Tibial artery (tissue), 4 donors: ENCODE measurements around the gene DGKB.

Source experiments
- DNase-seq, 2 donors: peaks; one replicate each; pipeline ENCODE4 v3.0.0-alpha.2; 2019
- H3K27ac ChIP-seq, 2 donors: fragments of 200-600 bp; sonication (generic) in 1 of 2; 1 replicate in 1 of 2; 2 replicates in 1 of 2; pipeline ENCODE4 v1.5.1; 2018 to 2019; ENCODE audit warnings: mild to moderate bottlenecking in 1 of 2
- H3K27me3 ChIP-seq, 2 donors: fragments of 200-600 bp; sonication (generic) in 1 of 2; one replicate each; pipeline versions ENCODE4 v1.5.1 to v1.6.0; 2016 to 2019
- H3K36me3 ChIP-seq, 3 donors: fragments of 200-600 bp; sonication (generic) in 2 of 3; one replicate each; pipeline ENCODE4 v1.5.1; 2016 to 2019; ENCODE audit warnings: mild to moderate bottlenecking in 2 of 3
- H3K4me1 ChIP-seq, 4 donors: fragments of 200-600 bp; sonication (generic) in 2 of 4; 1 replicate in 3 of 4; 2 replicates in 1 of 4; pipeline ENCODE4 v1.5.1; 2016 to 2019
- H3K4me3 ChIP-seq, 2 donors: fragments of 200-600 bp; sonication (generic) in 1 of 2; 1 replicate in 1 of 2; 2 replicates in 1 of 2; pipeline ENCODE4 v1.5.1; 2018 to 2019; ENCODE audit warnings: mild to moderate bottlenecking in 2 of 2
- H3K9me3 ChIP-seq, 3 donors: fragments of 200-600 bp; sonication (generic) in 1 of 3; one replicate each; pipeline ENCODE4 v1.5.1; 2016 to 2019
- intact Hi-C: fragments of 100-400 bp; cut with DNase I; formaldehyde crosslinking; loops from one replicate; pipeline ENCODE4 v1.15.0; 2023; ENCODE audit warnings: low total_unique reads
- TF ChIP-seq, protein P1 (sequence below), 2 experiments: fragments of 200-600 bp in 1 of 2; fragments of 450-650 bp in 1 of 2; IDR thresholded peaks; one replicate each; pipeline ENCODE4 v1.5.1; 2017 to 2019; ENCODE audit warnings: antibody characterized with exemption in 2 of 2, mild to moderate bottlenecking in 1 of 2, moderate library complexity in 1 of 2

The DGKB gene

DNA sequence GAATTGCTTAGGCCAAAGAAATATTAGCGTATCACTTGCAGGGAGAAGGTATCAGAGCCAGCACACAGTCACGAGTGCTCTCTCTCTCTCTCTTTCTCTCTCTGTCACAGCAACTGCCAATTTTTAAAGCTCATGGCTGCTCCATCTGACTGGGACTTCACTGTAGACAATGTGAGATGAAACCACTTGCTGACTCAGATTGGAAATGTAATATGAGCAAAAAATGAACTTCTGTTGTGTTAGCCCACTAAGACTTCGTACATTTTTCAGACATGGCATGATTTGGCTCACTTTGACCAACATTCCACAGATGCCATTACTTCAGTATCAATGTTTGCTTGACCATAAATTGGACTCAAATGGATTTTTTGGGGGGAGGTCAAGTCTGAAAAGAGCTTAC, 68.1 kb downstream of the DGKB start:
- H3K4me3 ChIP-seq = no peak overlapping the region
- intact Hi-C loops = no loop called here

DNA sequence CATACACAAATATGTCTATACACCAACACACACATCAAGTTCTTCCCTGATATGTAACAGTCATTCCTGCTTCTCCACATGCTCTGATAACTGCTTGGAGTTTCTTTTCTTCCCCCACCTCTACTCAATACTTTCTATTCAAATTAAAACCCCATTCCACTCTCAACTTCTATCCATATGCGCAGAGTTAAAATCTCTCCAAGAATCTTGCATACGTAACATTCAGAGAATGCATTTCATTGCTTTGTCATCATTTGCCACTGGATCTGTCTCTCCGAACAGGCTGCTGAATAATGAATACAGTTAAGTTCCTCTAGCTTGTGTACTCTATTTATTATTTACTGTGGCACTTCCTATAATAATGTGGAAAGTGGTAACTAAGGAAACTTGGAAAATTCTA, 68.8 kb downstream of the DGKB start:
- TF ChIP-seq, protein P1, sequence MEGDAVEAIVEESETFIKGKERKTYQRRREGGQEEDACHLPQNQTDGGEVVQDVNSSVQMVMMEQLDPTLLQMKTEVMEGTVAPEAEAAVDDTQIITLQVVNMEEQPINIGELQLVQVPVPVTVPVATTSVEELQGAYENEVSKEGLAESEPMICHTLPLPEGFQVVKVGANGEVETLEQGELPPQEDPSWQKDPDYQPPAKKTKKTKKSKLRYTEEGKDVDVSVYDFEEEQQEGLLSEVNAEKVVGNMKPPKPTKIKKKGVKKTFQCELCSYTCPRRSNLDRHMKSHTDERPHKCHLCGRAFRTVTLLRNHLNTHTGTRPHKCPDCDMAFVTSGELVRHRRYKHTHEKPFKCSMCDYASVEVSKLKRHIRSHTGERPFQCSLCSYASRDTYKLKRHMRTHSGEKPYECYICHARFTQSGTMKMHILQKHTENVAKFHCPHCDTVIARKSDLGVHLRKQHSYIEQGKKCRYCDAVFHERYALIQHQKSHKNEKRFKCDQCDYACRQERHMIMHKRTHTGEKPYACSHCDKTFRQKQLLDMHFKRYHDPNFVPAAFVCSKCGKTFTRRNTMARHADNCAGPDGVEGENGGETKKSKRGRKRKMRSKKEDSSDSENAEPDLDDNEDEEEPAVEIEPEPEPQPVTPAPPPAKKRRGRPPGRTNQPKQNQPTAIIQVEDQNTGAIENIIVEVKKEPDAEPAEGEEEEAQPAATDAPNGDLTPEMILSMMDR (IDR thresholded peaks at IDR 0.05) = no peak
- no peak overlapping the region for H3K4me3 ChIP-seq
- intact Hi-C loops = no loop called here
- peaks cover 0 to 8% (median 2%) of the 10 kb centered on the region in 4 donors for H3K4me1 ChIP-seq
- DNase-seq = no peak
- H3K36me3 ChIP-seq = no peaks in the 10 kb centered on the region
- no peaks in the 10 kb centered on the region for H3K9me3 ChIP-seq
- H3K27ac ChIP-seq = no peak overlapping the region
- no peaks in the 10 kb centered on the region for H3K27me3 ChIP-seq

More for the DNA sequence above, 68.1 kb downstream of the DGKB start:
- Histone ChIP-seq H3K27ac (no peak overlapping the region), H3K9me3 (no peaks in the 10 kb centered on the region), H3K4me1 (peaks cover 0 to 8% (median 2%) of the 10 kb centered on the region in 4 donors), H3K27me3 (no peaks in the 10 kb centered on the region), H3K36me3 (no peaks in the 10 kb centered on the region)
- DNase-seq = no peak
- TF ChIP-seq, protein P1 (IDR thresholded peaks at IDR 0.05) = no peak

DNA sequence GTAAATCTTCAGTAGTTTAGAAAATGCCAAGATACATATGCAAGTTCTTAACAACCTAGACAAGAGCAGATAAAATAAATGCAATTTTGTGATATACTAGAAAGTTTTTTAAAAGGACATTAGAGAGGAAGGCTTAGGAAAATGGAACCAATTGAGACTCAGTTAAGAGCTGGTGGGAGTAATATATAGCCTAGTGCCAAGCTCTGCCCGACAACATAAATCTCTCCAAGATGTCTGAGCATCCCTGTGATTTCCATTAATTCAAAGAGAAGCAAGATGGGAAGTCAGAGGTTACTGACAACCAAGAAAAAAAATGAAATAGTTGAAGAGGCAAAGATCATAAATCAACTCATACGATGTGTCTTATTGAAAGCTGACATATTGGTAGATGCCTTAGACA, 74.5 kb downstream of the DGKB start:
- Histone ChIP-seq H3K27me3 (no peaks in the 10 kb centered on the region), H3K4me1 (no peaks in the 10 kb centered on the region), H3K9me3 (no peaks in the 10 kb centered on the region), H3K27ac (no peak overlapping the region), H3K36me3 (no peaks in the 10 kb centered on the region), H3K4me3 (no peak overlapping the region)
- TF ChIP-seq, protein P1 (IDR thresholded peaks at IDR 0.05) = no peak
- intact Hi-C loops = no loop called here
- no peak for DNase-seq

DNA sequence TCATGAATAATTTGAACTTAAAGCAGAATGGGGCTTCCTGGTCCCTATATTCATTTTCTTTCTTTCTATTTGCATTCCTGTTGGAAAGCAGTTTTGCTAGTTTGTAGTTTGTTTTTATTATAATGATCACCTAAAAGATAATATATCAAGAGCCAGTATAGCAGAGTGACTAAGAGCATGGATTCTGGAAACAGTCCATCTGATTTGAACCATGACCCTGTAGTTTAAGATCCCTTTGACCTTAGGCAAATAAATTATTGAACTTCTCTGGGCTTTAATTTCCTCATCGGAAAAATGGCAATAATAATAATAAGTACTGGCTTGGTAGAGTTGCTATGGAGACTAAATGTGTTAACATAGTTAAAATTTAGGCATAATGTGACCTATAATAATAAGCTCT, 76.1 kb downstream of the DGKB start:
- Histone ChIP-seq H3K27me3 (no peaks in the 10 kb centered on the region), H3K36me3 (no peaks in the 10 kb centered on the region), H3K9me3 (no peaks in the 10 kb centered on the region), H3K4me3 (no peak overlapping the region), H3K4me1 (no peaks in the 10 kb centered on the region), H3K27ac (no peak overlapping the region)
- intact Hi-C loops = no loop called here
- no peak for DNase-seq
- TF ChIP-seq, protein P1 (IDR thresholded peaks at IDR 0.05) = no peak

DNA sequence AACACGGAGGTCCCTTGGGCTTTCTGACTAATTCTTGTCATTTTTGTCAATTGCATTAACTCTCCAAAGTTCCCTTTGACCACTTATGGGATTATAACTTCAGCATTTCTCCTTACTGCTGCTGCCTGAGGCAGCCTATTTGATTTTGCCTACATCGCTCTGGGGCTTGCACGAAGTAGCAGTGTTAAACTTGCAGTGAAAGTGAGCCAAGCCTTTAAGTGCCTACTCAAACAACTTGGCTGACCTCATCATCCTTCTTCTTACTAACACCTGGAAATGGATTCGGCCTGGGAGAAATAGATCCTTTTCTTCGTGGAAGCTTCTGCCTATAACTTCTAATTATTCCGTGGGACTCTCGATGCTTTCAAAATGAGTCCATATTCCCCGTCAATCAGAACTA, 76.6 kb downstream of the DGKB start:
- Histone ChIP-seq H3K9me3 (no peaks in the 10 kb centered on the region), H3K27me3 (no peaks in the 10 kb centered on the region), H3K4me3 (no peak overlapping the region), H3K36me3 (no peaks in the 10 kb centered on the region), H3K4me1 (no peaks in the 10 kb centered on the region), H3K27ac (no peak overlapping the region)
- intact Hi-C loops = no loop called here
- TF ChIP-seq, protein P1 (IDR thresholded peaks at IDR 0.05) = no peak
- DNase-seq = no peak

DNA sequence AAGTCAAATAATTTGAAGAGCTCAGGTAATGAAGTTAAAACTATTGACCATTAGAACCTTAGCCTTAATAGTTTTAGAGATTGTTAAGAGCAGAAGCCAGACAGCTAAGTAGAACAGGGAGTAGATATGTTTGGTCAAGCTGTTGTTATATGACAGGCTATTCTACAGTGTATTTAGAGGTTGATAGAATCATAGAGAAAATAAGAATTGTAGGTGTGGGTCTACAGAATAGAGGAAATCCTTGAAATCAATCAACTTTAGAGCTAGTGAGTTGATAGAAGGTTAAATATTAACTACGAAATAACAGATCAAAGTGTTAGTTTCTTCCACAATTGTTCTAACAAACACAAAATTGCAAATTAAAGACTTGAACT, 80.1 kb downstream of the DGKB start:
- Histone ChIP-seq H3K36me3 (no peaks in the 10 kb centered on the region), H3K27me3 (no peaks in the 10 kb centered on the region), H3K4me3 (no peak overlapping the region), H3K4me1 (no peaks in the 10 kb centered on the region), H3K27ac (no peak overlapping the region), H3K9me3 (no peaks in the 10 kb centered on the region)
- DNase-seq = no peak
- TF ChIP-seq, protein P1 (IDR thresholded peaks at IDR 0.05) = no peak
- intact Hi-C loops = no loop called here
